Activated naive CD8-positive, alpha-beta T cell treated with anti-CD3 and anti-CD28 coated beads, Interleukin-2, amount 50 U/mL, for 24 hours (primary cell): ENCODE data around the gene MCC.
"Not testable (repeated sequence)": the region's sequence is repeated elsewhere in the genome, so short reads cannot be mapped to it uniquely, and the experiment has no call there.

Experiments
- ATAC-seq: fragments of 150-1000 bp; cut with Tn5 transposase; one replicate; pipeline ENCODE4 v1.10.0; 2021
- DNase-seq: peaks from one replicate; pipeline ENCODE4 v3.0.0; 2021
- H3K27ac Mint-ChIP-seq: one replicate; pipeline ENCODE4 v1.8.0; 2021; ENCODE audit warnings: mild to moderate bottlenecking, mixed read lengths
- H3K27me3 Mint-ChIP-seq: one replicate; pipeline ENCODE4 v1.8.0; 2021; ENCODE audit warnings: mixed read lengths
- H3K36me3 Mint-ChIP-seq: one replicate; pipeline ENCODE4 v1.8.0; 2021; ENCODE audit warnings: low read depth, mixed read lengths
- H3K4me1 Mint-ChIP-seq: one replicate; pipeline ENCODE4 v1.8.0; 2021; ENCODE audit warnings: mixed read lengths
- H3K4me3 Mint-ChIP-seq: one replicate; pipeline ENCODE4 v1.8.0; 2021; ENCODE audit warnings: mild to moderate bottlenecking, moderate library complexity, mixed read lengths
- H3K9me3 Mint-ChIP-seq: one replicate; pipeline ENCODE4 v1.8.0; 2021; ENCODE audit warnings: mixed read lengths

MCC gene

DNA sequence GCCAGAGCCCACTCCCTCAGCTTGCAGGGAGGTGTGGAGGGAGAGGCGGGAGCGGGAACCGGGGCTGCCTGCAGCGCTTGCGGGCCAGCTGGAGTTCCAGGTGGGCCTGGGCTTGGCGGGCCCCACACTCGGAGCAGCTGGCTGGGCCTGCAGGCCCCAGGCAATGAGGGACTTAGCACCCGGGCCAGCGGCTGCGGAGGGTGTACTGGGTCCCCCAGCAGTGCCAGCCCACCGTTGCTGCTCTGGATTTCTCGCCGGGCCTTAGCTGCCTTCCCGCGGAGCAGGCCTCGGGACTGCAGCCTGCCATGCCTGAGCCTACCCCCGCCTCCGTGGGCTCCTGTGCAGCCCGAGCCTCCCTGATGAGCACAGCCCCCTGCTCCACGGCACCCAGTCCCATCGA lies 31.1 kb downstream of the MCC start:
- H3K27ac Mint-ChIP-seq, H3K4me1 Mint-ChIP-seq, H3K36me3 Mint-ChIP-seq, H3K9me3 Mint-ChIP-seq, H3K4me3 Mint-ChIP-seq, DNase-seq, H3K27me3 Mint-ChIP-seq, ATAC-seq: not testable (repeated sequence)

DNA sequence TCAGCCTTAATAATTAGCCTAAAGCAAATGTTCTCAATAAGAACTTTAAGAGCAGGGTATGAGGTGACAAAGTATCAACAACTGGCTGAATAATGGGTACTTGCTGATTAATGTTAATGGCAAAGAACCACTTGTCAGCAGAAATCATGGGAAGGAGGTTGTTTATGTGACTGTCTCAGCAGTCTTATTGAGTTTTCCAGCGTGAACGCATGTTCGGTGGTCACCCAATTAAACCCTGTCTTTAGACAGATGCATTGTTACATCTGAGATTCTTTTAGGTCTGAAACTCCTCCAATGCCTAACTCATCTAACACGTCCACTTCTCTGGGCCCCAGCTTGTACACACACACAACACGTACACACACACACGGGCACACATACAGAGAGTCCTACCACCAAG lies 35.3 kb downstream of the MCC start:
- no peaks in the 10 kb centered on the region for H3K36me3 Mint-ChIP-seq
- DNase-seq (no peak), ATAC-seq (no peak)
- no peaks in the 10 kb centered on the region for H3K9me3 Mint-ChIP-seq
- no peak overlapping the region for H3K4me3 Mint-ChIP-seq
- H3K27ac Mint-ChIP-seq = no peak overlapping the region
- peaks cover 3% of the 10 kb centered on the region for H3K4me1 Mint-ChIP-seq
- peaks cover 6% of the 10 kb centered on the region for H3K27me3 Mint-ChIP-seq

- Mint-ChIP-seq H3K36me3 (no peaks in the 10 kb centered on the region), H3K27me3 (peaks cover 13% of the 10 kb centered on the region), H3K27ac (no peak overlapping the region), H3K9me3 (no peaks in the 10 kb centered on the region), H3K4me1 (peaks cover 3% of the 10 kb centered on the region), H3K4me3 (no peak overlapping the region)
- ATAC-seq (no peak), DNase-seq (no peak)
These were observed 36.5 kb downstream of the MCC start for GRCh38 chr5:113451797-113452196.

GRCh38 chr5:113450929-113451328 lies 37.3 kb downstream of the MCC start:
- peaks cover 13% of the 10 kb centered on the region for H3K27me3 Mint-ChIP-seq
- H3K4me1 Mint-ChIP-seq = peaks cover 3% of the 10 kb centered on the region
- no peaks in the 10 kb centered on the region for H3K36me3 Mint-ChIP-seq
- H3K4me3 Mint-ChIP-seq = no peak overlapping the region
- ATAC-seq (no peak), DNase-seq (no peak)
- no peak overlapping the region for H3K27ac Mint-ChIP-seq
- H3K9me3 Mint-ChIP-seq = no peaks in the 10 kb centered on the region

DNA sequence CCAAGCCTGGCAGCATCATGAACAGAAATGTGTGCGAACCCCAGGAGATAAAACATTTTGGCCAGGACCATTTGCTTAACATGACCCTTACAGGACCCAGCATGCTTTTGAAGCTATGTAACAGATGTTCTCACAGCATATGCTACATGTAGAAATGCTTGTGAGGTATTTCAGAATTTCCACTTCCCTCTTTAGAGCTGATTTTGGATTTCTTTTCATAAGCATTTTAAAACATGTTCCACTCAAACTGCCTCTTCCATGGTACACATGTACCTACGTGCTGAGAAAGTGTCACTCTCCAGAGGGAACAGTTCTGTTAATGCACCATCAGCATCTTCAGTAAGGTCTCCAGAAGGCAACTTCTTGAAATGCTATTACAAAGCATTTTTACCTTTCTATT lies 37.8 kb downstream of the MCC start:
- Mint-ChIP-seq H3K36me3 (no peaks in the 10 kb centered on the region), H3K4me3 (no peak overlapping the region), H3K4me1 (peaks cover 3% of the 10 kb centered on the region), H3K9me3 (no peaks in the 10 kb centered on the region), H3K27me3 (peaks cover 16% of the 10 kb centered on the region), H3K27ac (no peak overlapping the region)
- ATAC-seq (no peak), DNase-seq (no peak)

GRCh38 chr5:113448252-113448651 lies 40.0 kb downstream of the MCC start:
- Mint-ChIP-seq H3K36me3 (no peaks in the 10 kb centered on the region), H3K4me3 (no peak overlapping the region), H3K4me1 (peaks cover 3% of the 10 kb centered on the region), H3K27ac (no peak overlapping the region), H3K9me3 (no peaks in the 10 kb centered on the region), H3K27me3 (peaks cover 22% of the 10 kb centered on the region)
- ATAC-seq (no peak), DNase-seq (no peak)

DNA sequence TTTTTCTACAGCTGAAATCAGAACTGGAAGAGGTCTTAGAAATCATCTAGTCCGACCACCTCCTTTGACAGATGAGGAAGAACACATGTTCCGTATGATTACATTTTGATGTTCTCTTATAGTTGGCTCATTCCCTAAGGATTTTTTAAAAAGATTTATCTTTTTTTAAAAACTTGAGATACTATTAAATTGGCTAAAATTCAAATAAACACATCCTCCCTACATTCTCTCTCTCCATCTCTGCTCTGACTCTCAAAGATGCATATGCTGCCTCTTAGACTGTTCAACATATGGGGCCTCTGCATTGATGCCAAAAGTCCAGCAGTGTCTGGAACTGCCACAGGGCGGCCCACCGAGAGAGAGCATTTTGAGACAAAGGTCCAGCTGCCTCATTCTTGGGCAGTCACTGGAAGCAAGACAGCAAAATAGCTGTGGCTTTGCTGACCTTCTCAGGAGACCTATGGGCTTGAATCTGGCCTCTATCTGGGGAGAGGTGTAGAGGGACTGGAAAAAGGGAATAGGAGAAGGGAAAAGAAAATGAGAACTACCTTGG lies 40.7 kb downstream of the MCC start:
- no peaks in the 10 kb centered on the region for H3K36me3 Mint-ChIP-seq
- peaks cover 26% of the 10 kb centered on the region for H3K27me3 Mint-ChIP-seq
- H3K4me1 Mint-ChIP-seq = peaks cover 3% of the 10 kb centered on the region
- H3K4me3 Mint-ChIP-seq = no peak overlapping the region
- H3K9me3 Mint-ChIP-seq = no peaks in the 10 kb centered on the region
- DNase-seq (no peak), ATAC-seq (no peak)
- H3K27ac Mint-ChIP-seq = no peak overlapping the region

GRCh38 chr5:113446358-113446927 lies 41.8 kb downstream of the MCC start:
- H3K27ac Mint-ChIP-seq = no peak overlapping the region
- H3K4me3 Mint-ChIP-seq = no peak overlapping the region
- H3K36me3 Mint-ChIP-seq = no peaks in the 10 kb centered on the region
- peaks cover 3% of the 10 kb centered on the region for H3K4me1 Mint-ChIP-seq
- no peaks in the 10 kb centered on the region for H3K9me3 Mint-ChIP-seq
- peaks cover 30% of the 10 kb centered on the region for H3K27me3 Mint-ChIP-seq
- DNase-seq = no peak
- ATAC-seq = no peak

- ATAC-seq = no peak
- Mint-ChIP-seq H3K4me3 (no peak overlapping the region), H3K27ac (no peak overlapping the region), H3K27me3 (peaks cover 10% of the 10 kb centered on the region), H3K36me3 (no peaks in the 10 kb centered on the region), H3K9me3 (no peaks in the 10 kb centered on the region), H3K4me1 (no peaks in the 10 kb centered on the region)
- DNase-seq = no peak
These were observed 51.1 kb downstream of the MCC start for GRCh38 chr5:113437111-113437510.

DNA sequence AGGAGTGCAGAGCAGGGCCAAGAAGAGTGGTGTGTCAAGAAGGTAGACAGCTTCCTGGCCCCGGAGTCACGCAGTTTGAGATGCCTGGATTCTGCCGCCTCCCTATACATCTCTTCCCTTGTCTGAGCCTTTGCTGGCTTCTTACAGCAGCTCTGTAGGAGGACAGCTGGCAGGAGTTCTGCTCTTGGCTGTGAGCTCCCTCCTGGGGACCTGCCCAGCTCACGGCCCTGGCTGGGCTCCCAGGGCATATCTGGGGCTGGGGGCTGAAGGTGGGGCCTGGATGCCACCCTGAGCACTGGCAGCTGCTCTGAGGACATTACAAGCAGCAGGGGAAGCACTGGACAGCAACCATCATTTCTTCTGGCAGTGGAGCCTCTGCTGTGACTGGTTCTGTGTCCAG lies 52.7 kb downstream of the MCC start:
- Mint-ChIP-seq H3K4me3 (no peak overlapping the region), H3K4me1 (no peaks in the 10 kb centered on the region), H3K27ac (no peak overlapping the region), H3K9me3 (no peaks in the 10 kb centered on the region), H3K36me3 (no peaks in the 10 kb centered on the region), H3K27me3 (peaks cover 1% of the 10 kb centered on the region)
- DNase-seq (no peak), ATAC-seq (no peak)

- H3K27ac Mint-ChIP-seq = no peak within 1 kb of the TSS
- ATAC-seq = no peak
- H3K27me3 Mint-ChIP-seq = no peaks in the 10 kb centered on the region
- no peak for DNase-seq
- H3K4me1 Mint-ChIP-seq = no peaks in the 10 kb centered on the region
- H3K4me3 Mint-ChIP-seq = no peak within 1 kb of the TSS
- H3K36me3 Mint-ChIP-seq = no peaks in the 10 kb centered on the region
- H3K9me3 Mint-ChIP-seq = no peaks in the 10 kb centered on the region
These were observed 53.4 kb downstream of the MCC start, which contains the start of gene TSSK1B for GRCh38 chr5:113434889-113435288. Gene TSSK1B (minus strand): TSS chr5:113434989. CDS start chr5:113434839, 150 bp downstream.

GRCh38 chr5:113433862-113434612 lies 54.2 kb downstream of the MCC start:
- Mint-ChIP-seq H3K4me3 (no peak overlapping the region), H3K9me3 (no peaks in the 10 kb centered on the region), H3K27me3 (no peaks in the 10 kb centered on the region), H3K27ac (no peak overlapping the region), H3K36me3 (no peaks in the 10 kb centered on the region), H3K4me1 (no peaks in the 10 kb centered on the region)
- no peak for ATAC-seq
- DNase-seq = no peak

DNA sequence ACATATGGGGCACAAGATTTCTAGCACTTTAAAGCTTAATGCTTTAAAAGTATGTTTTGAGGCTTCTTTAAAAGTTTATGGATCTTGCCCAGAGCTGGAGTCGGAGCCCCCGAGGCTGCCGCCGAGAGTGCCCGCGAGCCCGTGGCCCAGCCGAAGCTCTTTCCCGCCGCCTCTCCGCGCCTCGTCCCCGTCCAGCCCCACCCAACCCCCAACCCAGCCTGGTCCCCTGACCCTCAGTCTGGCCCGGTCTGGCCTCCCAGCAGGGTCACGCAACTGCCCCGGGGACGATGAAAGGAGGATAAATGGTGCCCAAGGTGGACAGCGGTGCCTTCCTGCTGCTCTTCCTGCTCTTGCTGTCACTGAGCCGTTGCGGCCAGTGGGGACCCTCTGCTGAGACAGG lies 55.2 kb downstream of the MCC start:
- DNase-seq (no peak), ATAC-seq (no peak)
- Mint-ChIP-seq H3K4me3 (no peak overlapping the region), H3K9me3 (no peaks in the 10 kb centered on the region), H3K36me3 (no peaks in the 10 kb centered on the region), H3K27me3 (no peaks in the 10 kb centered on the region), H3K4me1 (no peaks in the 10 kb centered on the region), H3K27ac (no peak overlapping the region)

GRCh38 chr5:113427871-113428574 lies 60.2 kb downstream of the MCC start:
- H3K4me3 Mint-ChIP-seq = no peak overlapping the region
- H3K27me3 Mint-ChIP-seq = no peaks in the 10 kb centered on the region
- no peak overlapping the region for H3K27ac Mint-ChIP-seq
- no peaks in the 10 kb centered on the region for H3K4me1 Mint-ChIP-seq
- H3K36me3 Mint-ChIP-seq = no peaks in the 10 kb centered on the region
- no peak for DNase-seq
- H3K9me3 Mint-ChIP-seq = no peaks in the 10 kb centered on the region
- no peak for ATAC-seq

DNA sequence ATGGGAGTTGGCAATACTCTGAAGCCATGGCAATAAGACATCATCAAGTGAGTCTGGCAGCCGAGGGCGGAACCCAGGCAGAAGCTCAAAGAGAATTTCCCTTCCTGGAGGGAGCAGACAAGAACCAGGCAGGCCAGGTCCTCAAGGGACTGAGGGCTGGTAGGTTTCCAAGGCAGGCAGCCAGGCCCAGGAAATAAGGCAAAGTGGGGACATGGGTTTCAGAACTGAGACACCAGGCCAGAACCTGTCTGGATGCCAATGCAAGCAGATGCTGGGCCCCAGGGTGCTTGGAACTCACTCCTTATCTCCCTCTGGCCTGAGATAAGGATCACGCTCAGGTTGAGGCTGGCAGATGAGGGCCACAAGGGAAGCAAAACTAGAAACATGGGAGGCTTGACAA lies 62.3 kb downstream of the MCC start:
- H3K9me3 Mint-ChIP-seq = no peaks in the 10 kb centered on the region
- no peaks in the 10 kb centered on the region for H3K36me3 Mint-ChIP-seq
- H3K4me1 Mint-ChIP-seq = no peaks in the 10 kb centered on the region
- no peaks in the 10 kb centered on the region for H3K27me3 Mint-ChIP-seq
- ATAC-seq (no peak), DNase-seq (no peak)
- no peak overlapping the region for H3K27ac Mint-ChIP-seq
- no peak overlapping the region for H3K4me3 Mint-ChIP-seq
